SW480 (cell line): ENCODE results near the gene RBFOX1.

ENCODE experiments used
- DNase-seq: peaks from one replicate; pipeline ENCODE4 v3.0.0-alpha.2; 2016; ENCODE audit warnings: low spot score

Gene RBFOX1

GRCh38 chr16:7332611-7333010, at the start of gene RBFOX1:
Gene RBFOX1 (plus strand): TSS chr16:7332845.
- DNase-seq: no peak

GRCh38 chr16:7284780-7285179, 47.9 kb upstream of the RBFOX1 start:
- DNase-seq: no peak

DNA sequence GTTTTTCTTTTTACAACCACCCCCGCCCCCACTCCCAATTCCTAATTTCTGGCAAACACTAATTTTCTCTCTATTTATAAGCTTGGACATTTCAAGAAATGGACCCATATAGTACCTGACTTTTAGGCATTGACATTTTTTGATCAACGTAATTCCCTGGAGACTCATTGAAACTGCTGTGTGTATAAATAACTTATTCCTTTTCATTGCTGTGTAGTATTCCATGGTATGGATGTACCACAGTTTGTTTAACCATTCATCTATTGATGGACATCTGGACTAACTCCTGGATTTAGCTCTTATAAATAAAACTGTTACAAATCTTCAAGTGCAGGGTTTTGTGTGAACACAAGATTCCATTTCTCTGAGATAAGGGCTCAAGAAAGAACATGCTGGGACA, 47.1 kb upstream of the RBFOX1 start:
- DNase-seq: no peak

GRCh38 chr16:7289299-7289698, 43.3 kb upstream of the RBFOX1 start:
- no peak for DNase-seq

DNA sequence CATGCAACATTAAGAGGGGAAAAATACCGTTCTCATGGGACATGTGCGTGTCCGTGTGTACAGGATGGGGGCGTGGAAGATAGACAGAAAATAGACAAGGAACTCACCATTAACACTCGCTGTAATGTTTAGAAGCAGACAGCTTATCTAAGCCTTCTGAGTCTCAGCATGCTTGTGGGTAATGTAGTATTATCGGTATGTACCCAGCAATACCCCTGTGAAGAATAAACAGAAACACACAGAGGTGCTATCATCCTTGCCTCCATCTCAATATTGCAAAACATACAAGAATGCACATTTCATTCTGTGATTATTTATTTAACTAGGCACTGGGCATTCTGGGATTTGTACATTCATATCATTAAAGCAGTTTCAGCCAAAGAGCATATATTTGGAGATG, 42.0 kb upstream of the RBFOX1 start:
- no peak for DNase-seq

GRCh38 chr16:7294020-7294419, 38.6 kb upstream of the RBFOX1 start:
- DNase-seq: no peak

DNA sequence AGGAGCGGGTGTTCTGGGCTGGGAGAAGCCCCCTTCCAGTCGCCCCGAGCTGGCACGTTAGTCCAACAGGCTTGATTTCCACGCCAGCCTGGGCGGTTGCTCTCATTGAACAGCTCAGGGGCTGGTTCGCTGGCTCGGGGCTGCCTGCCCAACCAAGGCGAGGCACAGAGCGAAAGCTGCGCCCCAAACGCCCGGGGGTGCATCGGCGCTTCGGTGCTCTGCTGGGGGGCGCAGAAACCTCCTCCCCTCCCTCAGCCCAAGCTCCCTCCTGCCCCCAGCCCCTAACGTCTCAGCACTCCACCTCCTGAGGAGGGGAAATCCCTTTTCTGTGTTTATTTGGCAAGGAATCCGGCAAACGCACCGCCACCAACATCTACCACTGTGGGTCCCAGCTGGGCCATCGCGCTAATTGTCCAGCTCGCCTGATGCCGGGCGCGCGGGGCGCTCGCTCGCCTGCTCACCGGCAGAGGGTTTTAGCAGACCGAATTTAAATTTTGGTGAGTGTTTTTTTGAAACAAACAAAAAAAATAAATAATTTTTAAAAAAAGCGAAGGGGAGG, 29.5 kb upstream of the RBFOX1 start:
- DNase-seq: no peak

GRCh38 chr16:7303660-7304200, 28.9 kb upstream of the RBFOX1 start:
- DNase-seq: no peak

- no peak for DNase-seq
Observed at GRCh38 chr16:7304279-7304678, 28.4 kb upstream of the RBFOX1 start.

DNA sequence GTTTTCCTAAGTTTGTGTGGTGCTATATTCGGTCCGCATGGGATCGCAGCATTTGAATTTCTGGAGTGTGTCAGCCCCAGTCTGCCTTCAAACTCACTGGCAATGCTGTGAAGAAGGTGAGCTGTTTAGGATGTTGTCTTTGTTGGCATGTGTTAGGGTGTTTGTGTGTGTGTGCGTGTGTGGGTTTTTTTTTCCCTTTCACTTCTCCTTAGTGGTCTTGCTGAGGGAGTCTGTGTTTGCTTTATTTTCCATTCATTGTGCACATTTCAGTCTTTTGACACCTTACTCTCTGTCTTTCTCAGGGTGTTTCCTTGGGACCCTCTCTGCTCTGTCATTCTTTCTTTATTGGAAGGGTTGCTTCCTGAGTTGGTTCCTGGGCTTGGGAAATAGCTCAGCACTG, 27.7 kb upstream of the RBFOX1 start:
- no peak for DNase-seq

DNA sequence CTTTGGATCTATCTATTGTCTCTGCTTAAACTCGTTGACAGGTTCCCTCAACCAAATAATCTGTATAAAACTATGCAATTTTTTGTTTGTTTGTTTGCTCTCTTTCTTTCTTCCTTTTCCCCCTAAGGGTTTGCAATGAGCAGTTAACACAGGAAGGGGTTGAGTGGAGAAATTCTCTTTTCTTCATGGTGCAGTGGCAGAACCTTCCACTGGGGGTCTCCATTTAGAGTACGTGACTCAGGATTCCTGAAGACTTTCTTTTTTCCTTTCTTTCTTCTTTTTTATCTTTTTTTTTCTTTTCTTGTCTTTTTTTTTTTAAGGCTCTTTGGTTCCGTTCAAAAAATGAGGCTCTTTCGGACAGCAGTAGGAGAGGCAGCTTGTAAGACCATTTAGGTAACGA, 19.5 kb upstream of the RBFOX1 start:
- DNase-seq: peak; percentile 11

DNA sequence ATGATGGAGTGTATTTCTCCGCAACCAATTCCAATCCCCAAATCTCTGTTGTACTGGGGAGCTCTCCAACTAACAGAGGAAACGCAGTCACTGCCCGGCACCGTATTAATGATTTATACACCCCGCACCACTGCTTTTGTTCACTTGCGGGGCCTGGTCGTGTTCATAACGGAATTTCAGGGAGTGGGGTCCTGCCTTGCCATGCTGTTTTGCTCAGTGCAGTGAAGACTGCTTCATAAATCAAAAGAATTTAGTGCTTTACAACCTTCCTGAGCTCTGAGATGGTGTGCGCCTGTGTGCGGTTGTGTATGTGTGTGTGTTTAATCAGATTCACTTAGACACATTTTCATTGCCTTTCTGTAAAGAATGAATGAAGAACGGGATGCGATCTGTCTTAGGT, 18.5 kb upstream of the RBFOX1 start:
- no peak for DNase-seq

- no peak for DNase-seq
Observed at GRCh38 chr16:7315813-7316212, 16.8 kb upstream of the RBFOX1 start.

GRCh38 chr16:7316281-7316888, 16.3 kb upstream of the RBFOX1 start:
- DNase-seq: no peak

DNA sequence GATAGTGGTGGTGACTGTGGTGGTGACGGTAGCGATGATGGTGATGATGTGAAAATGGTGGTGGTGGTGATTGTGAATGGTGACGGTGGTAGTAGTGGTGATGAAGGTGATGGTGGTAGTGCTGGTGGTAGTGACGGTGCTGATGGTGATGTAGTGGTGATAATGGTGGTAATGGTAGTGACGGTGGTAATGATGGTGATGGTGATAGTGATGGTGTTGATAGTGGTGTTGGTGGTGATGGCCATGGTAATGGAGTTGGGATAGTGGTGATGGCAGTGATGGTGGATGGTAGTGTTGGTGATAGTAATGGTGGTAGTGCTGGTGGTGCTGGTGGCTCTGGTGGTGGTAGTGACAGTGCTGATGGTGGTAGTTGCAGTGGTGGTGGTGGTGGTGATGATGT, 14.7 kb upstream of the RBFOX1 start:
- no peak for DNase-seq

- no peak for DNase-seq
Observed at GRCh38 chr16:7318686-7319085, 14.0 kb upstream of the RBFOX1 start.

DNA sequence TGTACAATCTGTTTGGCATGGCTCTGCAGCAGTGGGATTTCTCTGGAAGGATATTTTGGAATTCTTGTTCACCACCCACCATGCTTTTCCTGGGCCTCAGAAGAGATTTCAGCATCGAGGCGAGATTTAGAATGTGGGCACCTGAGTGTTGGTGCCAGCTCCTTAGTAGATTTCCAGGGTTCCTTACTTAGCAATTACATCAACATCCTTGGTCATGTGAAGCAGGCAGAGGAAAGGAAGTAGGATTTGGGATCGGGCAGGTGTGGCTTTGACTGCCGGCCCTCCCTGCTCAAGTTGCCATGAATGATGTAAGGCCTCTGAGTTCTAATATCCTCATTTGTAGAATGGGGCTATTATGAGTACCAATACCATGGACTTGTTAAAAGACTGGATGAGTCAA, 13.1 kb upstream of the RBFOX1 start:
- DNase-seq: no peak

- no peak for DNase-seq
Observed at GRCh38 chr16:7321661-7322060, 11.0 kb upstream of the RBFOX1 start.

GRCh38 chr16:7324321-7324720, 8.3 kb upstream of the RBFOX1 start:
- DNase-seq: no peak

DNA sequence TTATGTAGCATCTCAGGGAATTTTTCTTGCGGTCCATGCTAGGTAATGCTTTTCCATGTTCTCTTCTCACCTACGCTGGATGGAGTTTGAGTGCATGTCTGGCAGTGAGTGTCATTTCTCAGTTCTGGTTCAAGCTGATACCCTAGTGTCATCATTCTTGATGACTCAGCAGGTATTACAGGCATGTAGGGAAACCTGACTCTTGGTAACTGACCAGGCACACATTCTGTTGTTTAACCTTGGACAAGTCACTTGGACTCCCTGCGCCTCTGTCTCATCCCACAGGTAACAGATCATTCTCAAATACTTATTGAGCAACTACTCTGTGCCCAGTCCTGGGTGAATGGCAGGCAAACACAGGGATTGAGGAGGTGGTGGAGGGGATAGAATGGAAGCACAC, 6.8 kb upstream of the RBFOX1 start:
- DNase-seq: no peak

DNA sequence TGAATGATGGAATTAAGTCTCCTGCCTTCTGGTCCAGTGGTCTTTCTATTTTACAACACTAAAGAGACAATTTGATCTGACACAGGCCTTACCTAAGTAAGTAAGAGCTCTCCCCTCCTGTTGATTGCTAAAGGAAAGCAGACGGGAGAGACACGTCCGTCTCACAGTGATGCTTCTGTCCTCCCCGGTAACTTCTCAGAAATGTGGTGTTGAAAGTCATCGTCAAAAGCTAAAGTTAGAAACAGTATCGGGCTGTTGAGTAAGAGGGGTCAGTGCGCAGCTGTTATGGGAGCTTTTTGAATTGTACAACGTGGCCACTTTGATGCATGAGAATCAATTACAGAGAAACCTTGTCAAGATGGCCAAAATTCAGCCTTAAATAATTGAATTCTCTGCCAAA, 1.9 kb upstream of the RBFOX1 start:
- no peak for DNase-seq

DNA sequence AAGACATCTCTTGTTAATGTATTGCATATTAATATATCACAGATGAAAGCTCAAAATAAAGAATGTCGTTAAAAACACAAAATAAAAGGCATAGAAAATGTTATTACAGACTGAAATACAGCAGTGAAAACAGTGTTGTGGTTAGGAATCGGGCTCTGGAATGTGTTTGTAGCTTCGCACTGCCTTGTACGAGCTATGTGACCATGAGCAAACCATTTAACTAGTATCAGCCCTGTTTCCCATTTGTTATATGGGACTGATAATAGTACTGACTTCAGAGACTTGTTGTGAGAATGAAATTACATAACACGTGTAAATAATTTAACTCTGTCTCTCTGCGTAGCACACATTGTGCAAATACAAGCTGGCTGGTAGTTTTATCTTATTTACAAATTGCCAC, 648 bp upstream of the RBFOX1 start:
- DNase-seq: no peak

DNA sequence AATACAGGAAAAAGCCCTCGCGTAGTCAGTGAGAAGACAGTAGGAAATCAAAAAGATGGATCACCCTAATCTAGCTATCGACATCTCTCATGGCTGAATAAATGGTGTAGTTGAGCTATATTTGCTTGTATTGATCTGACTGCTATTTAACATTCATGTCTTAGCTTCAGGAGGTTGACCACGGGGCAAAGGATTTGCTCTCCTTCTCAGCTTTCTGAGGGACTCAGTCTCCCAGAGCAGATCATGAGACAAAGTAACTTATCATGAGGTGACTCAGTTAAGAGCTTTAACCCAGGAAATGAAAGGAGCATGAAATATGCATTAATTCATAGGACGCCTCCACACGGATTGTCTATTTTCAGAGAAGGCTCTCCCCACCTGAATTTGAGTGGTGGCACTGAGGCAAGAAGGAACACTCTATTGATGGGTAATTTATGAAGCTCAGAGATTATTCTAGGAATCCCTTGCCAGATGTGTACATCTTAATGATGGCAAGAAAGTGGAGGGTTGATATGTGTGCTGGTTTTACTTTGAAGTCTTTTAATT, 608 bp downstream of the RBFOX1 start:
- DNase-seq: no peak
